ENCODE results near the gene DLG5.

DLG5 gene

GRCh38 chr10:77887631-77888355 lies 38.8 kb downstream of the DLG5 start:
- DNase-seq, result no peak

GRCh38 chr10:77886795-77887355 lies 39.7 kb downstream of the DLG5 start:
- DNase-seq, result no peak

GRCh38 chr10:77884181-77884580 lies 42.4 kb downstream of the DLG5 start:
- DNase-seq, result no peak

- DNase-seq, result no peak
Measured at GRCh38 chr10:77881636-77882035, 44.9 kb downstream of the DLG5 start.

- no peak for DNase-seq
Measured at GRCh38 chr10:77881222-77881621, 45.3 kb downstream of the DLG5 start.

- DNase-seq, result no peak
Measured at GRCh38 chr10:77879710-77880109, 46.8 kb downstream of the DLG5 start.

GRCh38 chr10:77879065-77879464 lies 47.5 kb downstream of the DLG5 start:
- DNase-seq, result no peak

GRCh38 chr10:77877441-77878344 lies 48.9 kb downstream of the DLG5 start:
- DNase-seq, result peak; percentile 4

GRCh38 chr10:77875730-77876129 lies 50.8 kb downstream of the DLG5 start:
- no peak for DNase-seq

GRCh38 chr10:77874872-77875271 lies 51.7 kb downstream of the DLG5 start:
- DNase-seq, result no peak

- DNase-seq, result peak; percentile 54
Measured at GRCh38 chr10:77873536-77874380, 52.8 kb downstream of the DLG5 start.

- DNase-seq, result no peak
Measured at GRCh38 chr10:77872947-77873535, 53.5 kb downstream of the DLG5 start.

GRCh38 chr10:77872151-77872946 lies 54.2 kb downstream of the DLG5 start:
- DNase-seq, result no peak

GRCh38 chr10:77869626-77870420 lies 56.7 kb downstream of the DLG5 start:
- DNase-seq, result no peak

GRCh38 chr10:77868523-77868922 lies 58.0 kb downstream of the DLG5 start:
- no peak for DNase-seq

GRCh38 chr10:77867124-77867719 lies 59.3 kb downstream of the DLG5 start:
- no peak for DNase-seq

GRCh38 chr10:77866598-77866997 lies 60.0 kb downstream of the DLG5 start:
- no peak for DNase-seq

- no peak for DNase-seq
Measured at GRCh38 chr10:77865580-77866324, 60.8 kb downstream of the DLG5 start.

- DNase-seq, result no peak
Measured at GRCh38 chr10:77864151-77864851, 62.3 kb downstream of the DLG5 start.

Data from stimulated activated CD4-positive, alpha-beta T cell treated with anti-CD3 and anti-CD28 coated beads, Interleukin-15, amount 100 ng/mL, for 24 hours (primary cell).